Measurements from ENCODE around the gene STS.
A peak's percentile ranks its signal among the peaks of the same experiment; 100 is the strongest.
"Not testable (repeated sequence)": the region's sequence is repeated elsewhere in the genome, so short reads cannot be mapped to it uniquely, and the experiment has no call there.

The STS gene

GRCh38 chrX:7170898-7171297 lies 23.4 kb downstream of the STS start:
- Histone ChIP-seq H3K4me3 (ENCODE audit: control insufficient read depth in 1 of 7, extremely low read depth in 1 of 7, insufficient read depth in 4 of 7, low read depth in 2 of 7, low read length in 6 of 7) (no peak overlapping the region), H3K4me1 (ENCODE audit: control extremely low read depth in 1 of 4, control insufficient read depth in 4 of 4, insufficient read depth in 4 of 4, low read length in 3 of 4) (no peaks in the 10 kb centered on the region), H3K9me3 (ENCODE audit: control extremely low read depth in 1 of 5, control insufficient read depth in 4 of 5, insufficient read depth in 2 of 5, low read depth in 1 of 5, low read length in 4 of 5) (peaks cover 0 to 7% (median 0%) of the 10 kb centered on the region in 5 experiments), H3K27ac (ENCODE audit: insufficient read depth in 1 of 2, low read depth in 1 of 2, low read length in 2 of 2, poor library complexity in 1 of 2, severe bottlenecking in 2 of 2) (no peak overlapping the region), H3K27me3 (replicated peaks in 2 of 5; ENCODE audit: control insufficient read depth in 4 of 5, insufficient read depth in 5 of 5, low read length in 4 of 5) (no peaks in the 10 kb centered on the region), H3K36me3 (ENCODE audit: control insufficient read depth in 4 of 4, insufficient read depth in 4 of 4, low read length in 3 of 4) (no peaks in the 10 kb centered on the region)
- ChIA-PET CTCF (no interaction called here), POLR2A (no interaction called here)
- DNase-seq, result peak; percentile 10 to 59 (median 57)
- WGBS (ENCODE audit: insufficient coverage), result 89% methylated on average over 2 of the region's 3 CpGs

GRCh38 chrX:7178859-7179258 lies 31.3 kb downstream of the STS start:
- H3K4me3 ChIP-seq (ENCODE audit: control insufficient read depth in 1 of 7, extremely low read depth in 1 of 7, insufficient read depth in 4 of 7, low read depth in 2 of 7, low read length in 6 of 7); H3K4me1 ChIP-seq (ENCODE audit: control extremely low read depth in 1 of 4, control insufficient read depth in 4 of 4, insufficient read depth in 4 of 4, low read length in 3 of 4); H3K27me3 ChIP-seq (replicated peaks in 2 of 5; ENCODE audit: control insufficient read depth in 4 of 5, insufficient read depth in 5 of 5, low read length in 4 of 5); POLR2A ChIA-PET; H3K9me3 ChIP-seq (ENCODE audit: control extremely low read depth in 1 of 5, control insufficient read depth in 4 of 5, insufficient read depth in 2 of 5, low read depth in 1 of 5, low read length in 4 of 5); H3K36me3 ChIP-seq (ENCODE audit: control insufficient read depth in 4 of 4, insufficient read depth in 4 of 4, low read length in 3 of 4); CTCF ChIA-PET; H3K27ac ChIP-seq (ENCODE audit: insufficient read depth in 1 of 2, low read depth in 1 of 2, low read length in 2 of 2, poor library complexity in 1 of 2, severe bottlenecking in 2 of 2); DNase-seq: not testable (repeated sequence)
- WGBS (ENCODE audit: insufficient coverage), result 93% methylated on average over 2 of the region's 2 CpGs

- Histone ChIP-seq H3K36me3 (ENCODE audit: control insufficient read depth in 4 of 4, insufficient read depth in 4 of 4, low read length in 3 of 4) (no peaks in the 10 kb centered on the region), H3K27me3 (replicated peaks in 2 of 5; ENCODE audit: control insufficient read depth in 4 of 5, insufficient read depth in 5 of 5, low read length in 4 of 5) (no peaks in the 10 kb centered on the region), H3K4me1 (ENCODE audit: control extremely low read depth in 1 of 4, control insufficient read depth in 4 of 4, insufficient read depth in 4 of 4, low read length in 3 of 4) (no peaks in the 10 kb centered on the region), H3K9me3 (ENCODE audit: control extremely low read depth in 1 of 5, control insufficient read depth in 4 of 5, insufficient read depth in 2 of 5, low read depth in 1 of 5, low read length in 4 of 5) (no peaks in the 10 kb centered on the region), H3K4me3 (ENCODE audit: control insufficient read depth in 1 of 7, extremely low read depth in 1 of 7, insufficient read depth in 4 of 7, low read depth in 2 of 7, low read length in 6 of 7) (no peak overlapping the region), H3K27ac (ENCODE audit: insufficient read depth in 1 of 2, low read depth in 1 of 2, low read length in 2 of 2, poor library complexity in 1 of 2, severe bottlenecking in 2 of 2) (no peak overlapping the region)
- no peak for DNase-seq
- 100% methylated on average over 1 of the region's 2 CpGs for WGBS (ENCODE audit: insufficient coverage)
- POLR2A ChIA-PET, result no interaction called here
- CTCF ChIA-PET, result no interaction called here
Observed at GRCh38 chrX:7179446-7179845, 31.9 kb downstream of the STS start.

- Histone ChIP-seq H3K27ac (ENCODE audit: insufficient read depth in 1 of 2, low read depth in 1 of 2, low read length in 2 of 2, poor library complexity in 1 of 2, severe bottlenecking in 2 of 2) (no peak overlapping the region), H3K36me3 (ENCODE audit: control insufficient read depth in 4 of 4, insufficient read depth in 4 of 4, low read length in 3 of 4) (no peaks in the 10 kb centered on the region), H3K27me3 (replicated peaks in 2 of 5; ENCODE audit: control insufficient read depth in 4 of 5, insufficient read depth in 5 of 5, low read length in 4 of 5) (no peaks in the 10 kb centered on the region), H3K4me1 (ENCODE audit: control extremely low read depth in 1 of 4, control insufficient read depth in 4 of 4, insufficient read depth in 4 of 4, low read length in 3 of 4) (no peaks in the 10 kb centered on the region), H3K4me3 (ENCODE audit: control insufficient read depth in 1 of 7, extremely low read depth in 1 of 7, insufficient read depth in 4 of 7, low read depth in 2 of 7, low read length in 6 of 7) (no peak overlapping the region), H3K9me3 (ENCODE audit: control extremely low read depth in 1 of 5, control insufficient read depth in 4 of 5, insufficient read depth in 2 of 5, low read depth in 1 of 5, low read length in 4 of 5) (no peaks in the 10 kb centered on the region)
- no peak for DNase-seq
- 100% methylated on average over 1 of the region's 3 CpGs for WGBS (ENCODE audit: insufficient coverage)
- CTCF ChIA-PET, result no interaction called here
- POLR2A ChIA-PET, result no interaction called here
Observed at GRCh38 chrX:7184816-7185215, 37.3 kb downstream of the STS start.

GRCh38 chrX:7188672-7189071 lies 41.2 kb downstream of the STS start:
- no peaks in the 10 kb centered on the region for H3K4me1 ChIP-seq (ENCODE audit: control extremely low read depth in 1 of 4, control insufficient read depth in 4 of 4, insufficient read depth in 4 of 4, low read length in 3 of 4)
- no peaks in the 10 kb centered on the region for H3K27me3 ChIP-seq (replicated peaks in 2 of 5; ENCODE audit: control insufficient read depth in 4 of 5, insufficient read depth in 5 of 5, low read length in 4 of 5)
- DNase-seq, result no peak
- no peak overlapping the region for H3K4me3 ChIP-seq (ENCODE audit: control insufficient read depth in 1 of 7, extremely low read depth in 1 of 7, insufficient read depth in 4 of 7, low read depth in 2 of 7, low read length in 6 of 7)
- ChIA-PET CTCF (no interaction called here), POLR2A (no interaction called here)
- no peaks in the 10 kb centered on the region for H3K36me3 ChIP-seq (ENCODE audit: control insufficient read depth in 4 of 4, insufficient read depth in 4 of 4, low read length in 3 of 4)
- H3K9me3 ChIP-seq (ENCODE audit: control extremely low read depth in 1 of 5, control insufficient read depth in 4 of 5, insufficient read depth in 2 of 5, low read depth in 1 of 5, low read length in 4 of 5), result no peaks in the 10 kb centered on the region
- H3K27ac ChIP-seq (ENCODE audit: insufficient read depth in 1 of 2, low read depth in 1 of 2, low read length in 2 of 2, poor library complexity in 1 of 2, severe bottlenecking in 2 of 2), result no peak overlapping the region
- WGBS (ENCODE audit: insufficient coverage), result 100% methylated on average over 1 of the region's 2 CpGs

GRCh38 chrX:7190157-7190556 lies 42.6 kb downstream of the STS start:
- no peak overlapping the region for H3K27ac ChIP-seq (ENCODE audit: insufficient read depth in 1 of 2, low read depth in 1 of 2, low read length in 2 of 2, poor library complexity in 1 of 2, severe bottlenecking in 2 of 2)
- no peaks in the 10 kb centered on the region for H3K9me3 ChIP-seq (ENCODE audit: control extremely low read depth in 1 of 5, control insufficient read depth in 4 of 5, insufficient read depth in 2 of 5, low read depth in 1 of 5, low read length in 4 of 5)
- ChIA-PET POLR2A (no interaction called here), CTCF (no interaction called here)
- no peak for DNase-seq
- no peaks in the 10 kb centered on the region for H3K36me3 ChIP-seq (ENCODE audit: control insufficient read depth in 4 of 4, insufficient read depth in 4 of 4, low read length in 3 of 4)
- no peaks in the 10 kb centered on the region for H3K27me3 ChIP-seq (replicated peaks in 2 of 5; ENCODE audit: control insufficient read depth in 4 of 5, insufficient read depth in 5 of 5, low read length in 4 of 5)
- no peaks in the 10 kb centered on the region for H3K4me1 ChIP-seq (ENCODE audit: control extremely low read depth in 1 of 4, control insufficient read depth in 4 of 4, insufficient read depth in 4 of 4, low read length in 3 of 4)
- WGBS (ENCODE audit: insufficient coverage), result 93% methylated on average over 2 of the region's 2 CpGs
- no peak overlapping the region for H3K4me3 ChIP-seq (ENCODE audit: control insufficient read depth in 1 of 7, extremely low read depth in 1 of 7, insufficient read depth in 4 of 7, low read depth in 2 of 7, low read length in 6 of 7)

GRCh38 chrX:7191681-7192110 lies 44.2 kb downstream of the STS start:
- 100% methylated on average over 1 of the region's 2 CpGs for WGBS (ENCODE audit: insufficient coverage)

More at GRCh38 chrX:7191681-7192110, 44.2 kb downstream of the STS start:
- Histone ChIP-seq H3K36me3 (ENCODE audit: control insufficient read depth in 4 of 4, insufficient read depth in 4 of 4, low read length in 3 of 4) (no peaks in the 10 kb centered on the region), H3K27me3 (replicated peaks in 2 of 5; ENCODE audit: control insufficient read depth in 4 of 5, insufficient read depth in 5 of 5, low read length in 4 of 5) (no peaks in the 10 kb centered on the region), H3K4me3 (ENCODE audit: control insufficient read depth in 1 of 7, extremely low read depth in 1 of 7, insufficient read depth in 4 of 7, low read depth in 2 of 7, low read length in 6 of 7) (no peak overlapping the region), H3K9me3 (ENCODE audit: control extremely low read depth in 1 of 5, control insufficient read depth in 4 of 5, insufficient read depth in 2 of 5, low read depth in 1 of 5, low read length in 4 of 5) (no peaks in the 10 kb centered on the region), H3K27ac (ENCODE audit: insufficient read depth in 1 of 2, low read depth in 1 of 2, low read length in 2 of 2, poor library complexity in 1 of 2, severe bottlenecking in 2 of 2) (no peak overlapping the region), H3K4me1 (ENCODE audit: control extremely low read depth in 1 of 4, control insufficient read depth in 4 of 4, insufficient read depth in 4 of 4, low read length in 3 of 4) (no peaks in the 10 kb centered on the region)
- DNase-seq, result no peak
- POLR2A ChIA-PET, result no interaction called here
- CTCF ChIA-PET, result no interaction called here
